Subcutaneous adipose tissue (tissue), 4 donors: Measurements from ENCODE around the gene NANP. TPM values are rescaled to one million over a fixed set of nuclear protein-coding genes. Genes with fewer than 3 reads are reported as not detected.

Experiments
- CTCF ChIP-seq: fragments of 450-650 bp; IDR thresholded peaks from one replicate; pipeline ENCODE4 v1.5.1; 2016; ENCODE audit warnings: low read depth, mild to moderate bottlenecking, control low read depth, antibody characterized with exemption, moderate library complexity
- total RNA-seq, 4 donors: library from RNA; depleted of rRNA; stranded (reverse); fragments of >200 nt; gene quantifications; one replicate each; pipeline ENCODE4 v1.1.0, GENCODE V29; 2016

Gene NANP
- total RNA-seq, 4 donors from 2014 or later: 4.0 to 6.2 (median 5.4) TPM

GRCh38 chr20:25643716-25644115 lies 19.9 kb upstream of the NANP start:
- TF ChIP-seq CTCF: no peak

- TF ChIP-seq CTCF: no peak
These were observed 13.4 kb upstream of the NANP start for GRCh38 chr20:25637247-25637646.

- TF ChIP-seq CTCF: no peak
These were observed 9.4 kb upstream of the NANP start for GRCh38 chr20:25632940-25633790.

GRCh38 chr20:25629816-25630499 lies 6.1 kb upstream of the NANP start:
- TF ChIP-seq CTCF: no peak

- TF ChIP-seq CTCF: no peak
These were observed 3.0 kb upstream of the NANP start for GRCh38 chr20:25626779-25627178.

- TF ChIP-seq CTCF: no peak
These were observed 706 bp upstream of the NANP start for GRCh38 chr20:25624500-25624939.

- TF ChIP-seq CTCF: no peak
These were observed 534 bp downstream of the NANP start for GRCh38 chr20:25623225-25623735.
